Breast epithelium (tissue), 4 donors: Measurements from ENCODE around the gene EIF2B4. TPM values are rescaled to one million over a fixed set of nuclear protein-coding genes. Genes with fewer than 3 reads are reported as not detected.

Experiments used
- DNase-seq, 2 donors: peaks; one replicate each; pipeline ENCODE4 v3.0.0-alpha.2; 2019; ENCODE audit warnings: low spot score in 2 of 2
- H3K27ac ChIP-seq, 2 donors: fragments of 200-600 bp; sonication (generic) in 1 of 2; one replicate each; pipeline ENCODE4 v1.5.1; 2016 to 2019; ENCODE audit warnings: mild to moderate bottlenecking in 1 of 2
- H3K27me3 ChIP-seq, 2 donors: fragments of 200-600 bp; sonication (generic) in 1 of 2; one replicate each; pipeline versions ENCODE4 v1.5.1 to v1.6.0; 2017 to 2019; ENCODE audit warnings: control low read depth in 1 of 2, mild to moderate bottlenecking in 1 of 2
- H3K36me3 ChIP-seq: fragments of 200-600 bp; one replicate; pipeline ENCODE4 v1.5.1; 2019
- H3K4me1 ChIP-seq, 2 donors: fragments of 200-600 bp; sonication (generic); one replicate each; pipeline ENCODE4 v1.5.1; 2016 to 2019; ENCODE audit warnings: control low read depth in 1 of 2
- H3K4me3 ChIP-seq, 3 donors: fragments of 200-600 bp; sonication (generic); 1 replicate in 2 of 3; 2 replicates in 1 of 3; pipeline ENCODE4 v1.5.1; 2016 to 2019; ENCODE audit warnings: mild to moderate bottlenecking in 3 of 3, moderate library complexity in 2 of 3
- H3K9me3 ChIP-seq, 2 donors: fragments of 200-600 bp; sonication (generic) in 1 of 2; one replicate each; pipeline ENCODE4 v1.5.1; 2016 to 2019; ENCODE audit warnings: control low read depth in 1 of 2
- CTCF ChIP-seq, 3 donors: fragments of 450-650 bp; IDR thresholded peaks; one replicate each; pipeline ENCODE4 v1.5.1; 2016 to 2017; ENCODE audit warnings: antibody characterized with exemption in 3 of 3, mild to moderate bottlenecking in 3 of 3, moderate library complexity in 3 of 3
- POLR2A ChIP-seq: fragments of 450-650 bp; IDR thresholded peaks from one replicate; pipeline ENCODE4 v1.6.1; 2016; ENCODE audit warnings: antibody characterized with exemption, mild to moderate bottlenecking, moderate library complexity
- POLR2AphosphoS5 ChIP-seq, 3 donors: sonication (generic); formaldehyde crosslinking; IDR thresholded peaks; one replicate each; pipeline ENCODE4 v1.6.1; 2017; ENCODE audit warnings: antibody characterized with exemption in 3 of 3
- intact Hi-C: fragments of 100-400 bp; cut with DNase I; formaldehyde crosslinking; loops from one replicate; pipeline ENCODE4 v1.15.1; 2023; ENCODE audit warnings: low total_unique reads
- total RNA-seq, 3 donors: library from RNA; depleted of rRNA; stranded (reverse); fragments of >200 nt; gene quantifications; one replicate each; pipeline ENCODE4 v1.1.0, GENCODE V29; 2016

EIF2B4 gene
- total RNA-seq, 3 donors from 2014 or later, result 38.1 to 48.9 (median 47.9) TPM

GRCh38 chr2:27379836-27380625, 9.9 kb upstream of the EIF2B4 start:
- no peak for DNase-seq
- intact Hi-C loops, result no loop called here

GRCh38 chr2:27379383-27379835, 9.3 kb upstream of the EIF2B4 start:
- TF ChIP-seq POLR2A (no peak), POLR2AphosphoS5 (IDR thresholded peaks at IDR 0.05) (no peak)
- H3K9me3 ChIP-seq, result no peaks in the 10 kb centered on the region

More at GRCh38 chr2:27379836-27380625, 9.9 kb upstream of the EIF2B4 start:
- Histone ChIP-seq H3K9me3 (no peaks in the 10 kb centered on the region), H3K27me3 (no peaks in the 10 kb centered on the region), H3K36me3 (no peaks in the 10 kb centered on the region), H3K4me1 (peaks cover 4 to 11% of the 10 kb centered on the region in 2 donors), H3K4me3 (peak overlapping the region; percentile 55 to 80 (median 75)), H3K27ac (peak overlapping the region; percentile 90 to 91)
- TF ChIP-seq CTCF (IDR thresholded peaks at IDR 0.05) (no peak), POLR2AphosphoS5 (IDR thresholded peaks at IDR 0.05) (no peak), POLR2A (no peak)

GRCh38 chr2:27378809-27379290, 8.7 kb upstream of the EIF2B4 start:
- H3K4me3 ChIP-seq, result no peak overlapping the region
- peaks cover 4 to 11% of the 10 kb centered on the region in 2 donors for H3K4me1 ChIP-seq
- intact Hi-C loops, result no loop called here
- DNase-seq, result no peak
- no peaks in the 10 kb centered on the region for H3K36me3 ChIP-seq
- no peaks in the 10 kb centered on the region for H3K9me3 ChIP-seq
- H3K27me3 ChIP-seq, result no peaks in the 10 kb centered on the region
- TF ChIP-seq POLR2A (no peak), CTCF (IDR thresholded peaks at IDR 0.05) (no peak), POLR2AphosphoS5 (IDR thresholded peaks at IDR 0.05) (no peak)
- no peak overlapping the region for H3K27ac ChIP-seq

More at GRCh38 chr2:27379383-27379835, 9.3 kb upstream of the EIF2B4 start:
- Histone ChIP-seq H3K4me1 (peaks cover 4 to 11% of the 10 kb centered on the region in 2 donors), H3K27me3 (no peaks in the 10 kb centered on the region), H3K27ac (peak overlapping the region; percentile 90 to 91), H3K36me3 (no peaks in the 10 kb centered on the region), H3K4me3 (peak overlapping the region; percentile 55 to 80 (median 75))
- no peak for DNase-seq
- intact Hi-C loops, result no loop called here

- Histone ChIP-seq H3K9me3 (no peaks in the 10 kb centered on the region), H3K27ac (no peak overlapping the region), H3K27me3 (no peaks in the 10 kb centered on the region), H3K4me3 (no peak overlapping the region), H3K4me1 (peaks cover 4 to 11% of the 10 kb centered on the region in 2 donors), H3K36me3 (no peaks in the 10 kb centered on the region)
- intact Hi-C loops, result no loop called here
- no peak for DNase-seq
- TF ChIP-seq CTCF (IDR thresholded peaks at IDR 0.05) (peak in 1 of 3 donors; percentile 10), POLR2AphosphoS5 (IDR thresholded peaks at IDR 0.05) (no peak), POLR2A (no peak)
These were observed 8.1 kb upstream of the EIF2B4 start for GRCh38 chr2:27378096-27378808.

GRCh38 chr2:27377618-27378095, 7.5 kb upstream of the EIF2B4 start:
- H3K36me3 ChIP-seq, result no peaks in the 10 kb centered on the region
- no peak for TF ChIP-seq POLR2AphosphoS5 (IDR thresholded peaks at IDR 0.05)
- no peak for TF ChIP-seq CTCF (IDR thresholded peaks at IDR 0.05)
- TF ChIP-seq POLR2A, result no peak
- peaks cover 4 to 11% of the 10 kb centered on the region in 2 donors for H3K4me1 ChIP-seq
- H3K27me3 ChIP-seq, result no peaks in the 10 kb centered on the region
- H3K27ac ChIP-seq, result no peak overlapping the region
- intact Hi-C loops, result no loop called here
- DNase-seq, result no peak
- no peak overlapping the region for H3K4me3 ChIP-seq
- no peaks in the 10 kb centered on the region for H3K9me3 ChIP-seq
